Hematopoietic multipotent progenitor cell (in vitro differentiated cells): Measurements from ENCODE around the gene SMKR1. TPM values are rescaled to one million over a fixed set of nuclear protein-coding genes. Genes with fewer than 3 reads are reported as not detected.
"Not testable (repeated sequence)": the region's sequence is repeated elsewhere in the genome, so short reads cannot be mapped to it uniquely, and the experiment has no call there.

Experiments used
- DNase-seq, 3 donors: peaks; one replicate each; pipeline ENCODE4 v3.0.0-alpha.2; 2011 to 2015; ENCODE audit warnings: low read depth in 2 of 3, low spot score in 2 of 3
- total RNA-seq: library from RNA; depleted of rRNA; stranded (reverse); fragments of >200 nt; gene quantifications from one replicate; pipeline ENCODE4 v1.2.3, GENCODE V29; 2012

Gene SMKR1
- total RNA-seq, 1 donor: 1.3 TPM

GRCh38 chr7:129481376-129481775 lies 21.0 kb upstream of the SMKR1 start:
- DNase-seq: not testable (repeated sequence)

- DNase-seq: no peak
These were observed 19.6 kb upstream of the SMKR1 start for GRCh38 chr7:129482781-129483180.

GRCh38 chr7:129489491-129489890 lies 12.8 kb upstream of the SMKR1 start:
- no peak for DNase-seq

DNA sequence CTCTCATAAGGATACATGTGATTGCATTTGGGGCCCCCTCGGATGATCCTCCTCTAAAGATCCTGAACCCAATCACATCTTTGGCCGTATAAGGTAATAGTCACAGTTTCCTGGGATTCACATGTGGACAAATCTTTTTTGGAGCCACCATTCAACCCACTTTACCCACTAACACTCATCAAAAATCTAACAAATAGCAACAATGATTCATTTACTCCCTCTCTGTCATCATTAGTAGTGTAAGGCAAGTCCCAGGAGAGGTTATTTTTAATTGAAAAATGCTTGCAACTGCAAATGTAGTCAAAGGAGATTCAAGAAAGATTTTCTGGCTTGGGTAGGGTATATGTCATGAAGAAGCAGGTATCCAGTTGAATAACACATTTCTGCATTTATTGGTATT lies 9.9 kb upstream of the SMKR1 start:
- no peak for DNase-seq

GRCh38 chr7:129493555-129493954 lies 8.8 kb upstream of the SMKR1 start:
- peak in 1 of 3 donors; percentile 14 for DNase-seq

DNA sequence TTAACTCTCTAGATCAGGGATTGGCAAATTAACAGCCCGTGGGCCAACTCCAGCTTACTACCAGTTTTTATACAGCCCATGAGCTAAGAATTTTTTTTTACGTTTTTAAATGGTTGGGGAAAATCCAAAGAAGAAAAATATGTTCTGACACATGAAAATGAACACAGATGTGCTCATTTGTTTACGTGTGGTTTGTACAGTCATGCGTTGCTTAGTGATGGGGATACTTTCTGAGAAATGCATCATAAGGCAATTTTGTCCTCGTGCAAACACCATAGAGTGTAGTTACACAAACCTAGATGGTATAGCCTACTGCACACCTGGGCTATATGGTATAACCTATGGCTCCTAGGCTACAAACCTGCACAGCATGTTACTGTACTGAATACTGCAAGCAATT lies 8.3 kb upstream of the SMKR1 start:
- peak in 2 of 3 donors; percentile 14 to 17 for DNase-seq

GRCh38 chr7:129495987-129496386 lies 6.3 kb upstream of the SMKR1 start:
- DNase-seq: no peak

DNA sequence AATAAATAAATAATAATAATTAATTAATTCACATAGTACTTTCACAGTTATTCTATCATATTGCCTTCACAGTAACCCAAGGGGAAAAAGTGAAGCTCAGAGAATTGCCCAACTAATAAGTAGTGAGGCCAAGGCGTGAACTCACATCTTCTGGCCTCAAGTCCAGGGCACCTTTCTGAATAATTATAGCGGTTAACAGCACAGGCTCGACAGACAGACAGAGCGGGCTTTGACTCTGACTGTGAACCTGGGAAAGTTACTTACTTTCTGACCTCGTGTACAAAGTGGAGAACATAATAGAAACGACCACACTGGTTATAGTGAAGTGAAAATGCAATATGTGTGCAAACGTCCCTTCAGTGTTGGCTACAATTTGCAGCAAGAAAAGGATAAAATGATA lies 5.7 kb upstream of the SMKR1 start:
- no peak for DNase-seq

GRCh38 chr7:129497156-129497555 lies 5.2 kb upstream of the SMKR1 start:
- DNase-seq: no peak

GRCh38 chr7:129498021-129498420 lies 4.3 kb upstream of the SMKR1 start:
- DNase-seq: no peak

GRCh38 chr7:129499999-129500398 lies 2.3 kb upstream of the SMKR1 start:
- DNase-seq: no peak

- DNase-seq: peak in 2 of 3 donors; percentile 7 to 19
These were observed 666 bp downstream of the SMKR1 start for GRCh38 chr7:129502708-129503685.

DNA sequence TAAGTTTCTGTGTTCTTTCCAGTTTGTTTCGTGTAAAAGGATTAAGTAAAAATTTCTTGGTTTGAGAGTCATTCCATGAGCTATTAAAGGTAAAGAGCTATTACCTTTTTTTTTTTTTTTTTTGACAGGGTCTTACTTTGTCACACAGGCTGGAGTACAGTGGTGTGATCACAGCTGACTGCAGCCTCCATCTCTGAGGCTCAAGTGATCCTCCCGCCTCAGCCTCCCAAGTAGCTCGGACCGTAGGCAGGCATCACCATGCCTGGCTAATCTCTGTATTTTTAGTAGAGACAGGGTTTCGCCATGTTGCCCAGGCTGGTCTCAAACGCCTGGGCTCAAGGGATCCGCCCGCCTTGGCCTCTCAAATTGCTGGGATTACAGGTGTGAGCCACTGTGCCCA lies 1.4 kb downstream of the SMKR1 start:
- DNase-seq: no peak

- no peak for DNase-seq
These were observed 9.9 kb downstream of the SMKR1 start for GRCh38 chr7:129512192-129512591.

DNA sequence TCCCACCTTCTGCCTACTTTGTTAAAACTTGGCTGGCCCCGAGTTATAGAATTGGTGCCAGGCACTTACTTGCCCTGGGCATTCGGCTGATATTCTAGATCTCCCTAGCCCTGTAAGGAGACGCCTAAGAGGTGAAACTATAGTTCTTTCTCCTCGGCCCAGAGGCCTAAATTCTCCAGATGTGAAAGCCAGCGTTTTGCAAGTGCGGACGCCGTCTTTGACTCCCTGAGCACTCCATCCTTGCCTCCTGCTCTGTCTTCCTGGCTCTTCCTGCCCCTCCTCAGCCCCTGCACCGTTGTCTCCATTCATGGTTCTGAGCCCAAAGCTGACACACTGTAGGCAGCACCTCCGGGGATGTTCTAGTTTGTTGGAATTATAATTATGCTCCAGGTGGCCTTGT lies 11.2 kb downstream of the SMKR1 start:
- no peak for DNase-seq

- DNase-seq: no peak
These were observed 12.4 kb downstream of the SMKR1 start for GRCh38 chr7:129514683-129515082.

- no peak for DNase-seq
These were observed 13.1 kb downstream of the SMKR1 start for GRCh38 chr7:129515381-129515780.

DNA sequence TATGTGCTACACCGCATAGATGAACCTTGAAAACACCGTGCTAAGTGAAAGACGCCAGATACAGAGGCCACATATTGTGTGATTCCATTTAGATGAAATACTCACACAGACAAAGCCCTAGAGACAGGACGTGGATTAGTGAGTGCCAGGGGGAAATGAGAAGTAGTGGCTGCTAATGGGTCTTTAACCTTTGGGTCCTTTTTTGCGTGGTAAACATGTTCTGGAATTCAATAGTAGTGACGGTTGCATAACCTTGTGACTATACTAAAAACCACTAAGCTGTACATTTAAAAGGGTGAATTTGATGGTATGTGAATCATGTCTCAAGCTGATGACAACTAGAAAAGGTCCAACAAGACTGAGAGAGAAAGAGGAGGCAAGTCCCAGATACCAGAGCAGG lies 15.6 kb downstream of the SMKR1 start:
- DNase-seq: no peak

DNA sequence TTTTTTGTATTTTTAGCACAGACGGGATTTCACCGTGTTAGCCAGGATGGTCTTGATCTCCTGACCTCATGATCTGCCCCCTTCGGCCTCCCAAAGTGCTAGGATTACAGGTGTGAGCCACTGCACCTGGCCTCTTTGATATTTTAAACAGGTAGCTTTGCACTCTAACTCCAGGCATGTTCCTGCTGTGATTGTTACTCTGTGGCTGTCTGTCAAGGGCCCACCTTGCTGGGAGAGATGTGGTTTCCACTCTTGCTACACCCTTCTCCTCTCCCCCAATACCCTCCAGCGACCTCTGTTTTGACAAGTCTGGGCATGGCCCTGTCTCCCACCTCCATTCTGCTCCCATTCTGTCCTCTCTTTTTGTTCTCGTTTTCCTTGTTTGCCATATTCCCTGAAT lies 17.1 kb downstream of the SMKR1 start:
- no peak for DNase-seq

GRCh38 chr7:129522088-129522970 lies 20.0 kb downstream of the SMKR1 start:
- no peak for DNase-seq

DNA sequence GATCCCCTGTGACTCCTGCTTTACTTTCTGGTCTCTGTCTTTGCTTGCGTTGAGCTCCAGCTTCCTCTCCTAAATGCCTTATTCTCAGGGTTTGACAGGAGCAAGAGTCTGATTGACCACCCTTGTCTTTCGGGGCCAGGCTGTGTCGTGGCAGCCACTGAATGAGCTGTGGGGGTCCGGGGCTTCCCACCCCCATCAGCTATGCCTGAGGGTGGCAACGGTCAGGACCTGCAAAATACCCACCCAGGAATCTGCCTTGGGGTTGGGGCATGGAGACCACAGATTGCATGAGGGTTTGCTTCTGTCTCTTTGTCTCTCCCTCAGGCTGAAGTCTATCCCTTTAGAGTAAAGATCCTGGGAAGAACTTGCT lies 20.6 kb downstream of the SMKR1 start:
- no peak for DNase-seq

DNA sequence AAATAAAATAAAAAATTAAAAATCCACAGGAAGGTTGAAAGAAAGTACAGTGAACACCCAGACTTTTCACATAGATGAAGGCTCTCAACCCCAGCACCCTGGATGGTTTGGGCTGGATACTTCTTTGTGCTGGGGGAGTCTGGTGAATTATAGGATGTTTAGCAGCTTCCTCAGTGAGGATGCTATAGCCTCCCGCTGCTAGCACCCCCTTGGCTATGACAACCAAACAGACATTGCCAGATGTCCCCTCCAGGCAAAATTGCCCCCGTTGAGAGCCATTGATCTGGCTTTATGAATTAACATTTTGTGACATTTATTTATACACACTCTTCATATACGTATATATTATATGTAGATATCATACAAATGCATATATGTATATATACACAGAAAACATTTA lies 21.6 kb downstream of the SMKR1 start:
- DNase-seq: no peak
